IPS DF 19.7 (cell line): Measurements from ENCODE around the gene SERPINB11.
"Not testable (repeated sequence)": the region's sequence is repeated elsewhere in the genome, so short reads cannot be mapped to it uniquely, and the experiment has no call there.

Experiments used
- DNase-seq: peaks from one replicate; pipeline ENCODE4 v3.0.0-alpha.2; 2013; ENCODE audit warnings: low read depth, low spot score

Gene SERPINB11

GRCh38 chr18:63702660-63703059 lies at the start of gene SERPINB11:
Gene SERPINB11, plus strand, starts transcription at chr18:63702960. Its CDS starts 7,234 bp downstream, at chr18:63710194.
- no peak for DNase-seq

- not testable (repeated sequence) for DNase-seq
Observed at GRCh38 chr18:63658920-63659319, 43.8 kb upstream of the SERPINB11 start.

- not testable (repeated sequence) for DNase-seq
Observed at GRCh38 chr18:63661750-63662149, 41.0 kb upstream of the SERPINB11 start, which contains the start of gene SERPINB3. Gene SERPINB3, minus strand, starts transcription at chr18:63661893. Its CDS starts 677 bp downstream, at chr18:63661216.

GRCh38 chr18:63664571-63664970 lies 38.2 kb upstream of the SERPINB11 start:
- no peak for DNase-seq

- peak; percentile 12 for DNase-seq
Observed at GRCh38 chr18:63676526-63677323, 26.0 kb upstream of the SERPINB11 start.

GRCh38 chr18:63677500-63678225 lies 25.1 kb upstream of the SERPINB11 start:
- DNase-seq, result no peak

- no peak for DNase-seq
Observed at GRCh38 chr18:63679820-63680606, 22.7 kb upstream of the SERPINB11 start.

GRCh38 chr18:63681449-63682340 lies 21.1 kb upstream of the SERPINB11 start:
- DNase-seq, result no peak

GRCh38 chr18:63683152-63683551 lies 19.6 kb upstream of the SERPINB11 start:
- DNase-seq, result peak; percentile 15

GRCh38 chr18:63683890-63684289 lies 18.9 kb upstream of the SERPINB11 start:
- DNase-seq, result no peak

- DNase-seq, result no peak
Observed at GRCh38 chr18:63684718-63685117, 18.0 kb upstream of the SERPINB11 start.

- DNase-seq, result no peak
Observed at GRCh38 chr18:63686871-63687270, 15.9 kb upstream of the SERPINB11 start.

- no peak for DNase-seq
Observed at GRCh38 chr18:63689064-63689463, 13.7 kb upstream of the SERPINB11 start.

- no peak for DNase-seq
Observed at GRCh38 chr18:63697097-63697660, 5.6 kb upstream of the SERPINB11 start.

GRCh38 chr18:63700501-63700900 lies 2.3 kb upstream of the SERPINB11 start:
- no peak for DNase-seq

GRCh38 chr18:63701952-63702351 lies 808 bp upstream of the SERPINB11 start:
- DNase-seq, result no peak

- DNase-seq, result no peak
Observed at GRCh38 chr18:63705401-63705800, 2.6 kb downstream of the SERPINB11 start.

GRCh38 chr18:63707816-63708215 lies 5.1 kb downstream of the SERPINB11 start:
- no peak for DNase-seq

- no peak for DNase-seq
Observed at GRCh38 chr18:63708650-63709049, 5.9 kb downstream of the SERPINB11 start.

GRCh38 chr18:63725682-63726480 lies 23.1 kb downstream of the SERPINB11 start:
- DNase-seq, result no peak
